SK-N-SH treated with all-trans-retinoic acid at 6 μM for 48 hours (cell line): ENCODE measurements around the gene KLHL20.

ENCODE experiments used
- OSR1 ChIP-seq: fragments of 250-450 bp; sonication (Bioruptor Pico); IDR thresholded peaks from 2 replicates; pipeline ENCODE4 v1.8.0; 2022; ENCODE audit warnings: moderate library complexity, mild to moderate bottlenecking, inconsistent platforms
- PPARA ChIP-seq: fragments of 250-450 bp; sonication (Bioruptor Pico); IDR thresholded peaks from 2 replicates; pipeline ENCODE4 v1.5.0; 2020; ENCODE audit warnings: mild to moderate bottlenecking, borderline replicate concordance
- SNAI2 ChIP-seq: fragments of 250-450 bp; sonication (Bioruptor Pico); IDR thresholded peaks from 2 replicates; pipeline ENCODE4 v1.5.0; 2020; ENCODE audit warnings: mild to moderate bottlenecking, moderate library complexity
- ZFP3 ChIP-seq: fragments of 250-450 bp; sonication (Bioruptor Pico); IDR thresholded peaks from 2 replicates; pipeline ENCODE4 v1.5.0; 2020; ENCODE audit warnings: mild to moderate bottlenecking, moderate library complexity
- ZFP30 ChIP-seq: fragments of 450-650 bp; formaldehyde crosslinking; IDR thresholded peaks from 2 replicates; pipeline ENCODE4 v1.5.0; 2022; ENCODE audit warnings: mild to moderate bottlenecking, moderate library complexity
- ZNF70 ChIP-seq: fragments of 450-650 bp; formaldehyde crosslinking; IDR thresholded peaks from 2 replicates; pipeline ENCODE4 v1.5.0; 2020; ENCODE audit warnings: mild to moderate bottlenecking, moderate library complexity
- TF ChIP-seq, protein P1 (sequence below): fragments of 250-450 bp; sonication (Bioruptor Pico); IDR thresholded peaks from 2 replicates; pipeline ENCODE4 v1.8.0; 2020; ENCODE audit warnings: mild to moderate bottlenecking, moderate library complexity, borderline replicate concordance

DNA sequence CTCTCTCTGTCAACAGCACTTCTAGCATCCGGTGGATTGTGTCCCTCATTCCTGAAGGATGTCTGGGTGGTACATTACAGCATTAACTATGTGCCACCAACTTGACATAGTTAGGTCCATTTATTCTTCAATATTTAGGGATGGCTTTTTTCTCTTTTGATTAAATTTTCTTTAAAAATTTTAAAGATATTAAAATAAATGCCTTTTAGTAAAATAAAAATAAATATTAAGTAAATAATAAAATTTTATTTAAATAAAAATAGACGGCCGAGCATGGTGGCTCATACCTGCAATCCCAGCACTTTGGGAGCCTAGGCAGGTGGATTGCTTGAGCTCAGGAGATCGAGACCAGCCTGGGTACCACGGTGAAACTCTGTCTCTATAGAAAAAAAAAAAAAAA, 9.7 kb upstream of the KLHL20 start:
- TF ChIP-seq PPARA (CRISPR knock-in tag) (no peak), ZFP30 (no peak), ZFP3 (no peak), ZNF70 (CRISPR knock-in tag) (no peak), OSR1 (CRISPR knock-in tag) (no peak), SNAI2 (CRISPR knock-in tag) (no peak)
- TF ChIP-seq, protein P1, sequence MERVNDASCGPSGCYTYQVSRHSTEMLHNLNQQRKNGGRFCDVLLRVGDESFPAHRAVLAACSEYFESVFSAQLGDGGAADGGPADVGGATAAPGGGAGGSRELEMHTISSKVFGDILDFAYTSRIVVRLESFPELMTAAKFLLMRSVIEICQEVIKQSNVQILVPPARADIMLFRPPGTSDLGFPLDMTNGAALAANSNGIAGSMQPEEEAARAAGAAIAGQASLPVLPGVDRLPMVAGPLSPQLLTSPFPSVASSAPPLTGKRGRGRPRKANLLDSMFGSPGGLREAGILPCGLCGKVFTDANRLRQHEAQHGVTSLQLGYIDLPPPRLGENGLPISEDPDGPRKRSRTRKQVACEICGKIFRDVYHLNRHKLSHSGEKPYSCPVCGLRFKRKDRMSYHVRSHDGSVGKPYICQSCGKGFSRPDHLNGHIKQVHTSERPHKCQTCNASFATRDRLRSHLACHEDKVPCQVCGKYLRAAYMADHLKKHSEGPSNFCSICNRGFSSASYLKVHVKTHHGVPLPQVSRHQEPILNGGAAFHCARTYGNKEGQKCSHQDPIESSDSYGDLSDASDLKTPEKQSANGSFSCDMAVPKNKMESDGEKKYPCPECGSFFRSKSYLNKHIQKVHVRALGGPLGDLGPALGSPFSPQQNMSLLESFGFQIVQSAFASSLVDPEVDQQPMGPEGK (CRISPR knock-in tag): no peak
